PC-3 (cell line): ENCODE measurements around the gene TP53I11. TPM values are rescaled to one million over a fixed set of nuclear protein-coding genes. Genes with fewer than 3 reads are reported as not detected.

ENCODE experiments used
- ATAC-seq: fragments of 200-7000 bp; cut with Tn5 transposase; 2 replicates; pipeline ENCODE4 v1.9.1; 2020; ENCODE audit warnings: mild to moderate bottlenecking, moderate library complexity
- BruUV-seq: library from RNA; stranded (reverse); fragments of 400-500 nt; replicated peaks from 2 replicates; lab custom pipeline; 2021; lab: Mats Ljungman, UMichigan
- CTCF ChIA-PET: fragments of 300-600 bp; sonication (Branson Sonifier 250); formaldehyde crosslinking; loops from one replicate; lab custom pipeline; 2022; ENCODE audit warnings: antibody characterized with exemption; lab: Charles Lee
- POLR2A ChIA-PET: fragments of 300-600 bp; sonication (Branson Sonifier 250); formaldehyde crosslinking; loops from one replicate; lab custom pipeline; 2022; ENCODE audit warnings: antibody characterized with exemption; ENCODE audit not compliant: unreplicated experiment; lab: Charles Lee
- DNase-seq: peaks from one replicate; pipeline ENCODE4 v3.0.0-alpha.2; 2015
- H2AFZ ChIP-seq: fragments of 300-600 bp; sonication (generic); 2 replicates; pipeline ENCODE4 v1.6.0; 2016; ENCODE audit warnings: antibody characterized with exemption, low read length
- H3F3A ChIP-seq: fragments of 300-600 bp; sonication (generic); one replicate; pipeline ENCODE4 v1.6.0; 2017; ENCODE audit warnings: antibody characterized with exemption, low read length, control low read depth, mild to moderate bottlenecking; ENCODE audit not compliant: unreplicated experiment
- H3K27ac ChIP-seq: fragments of 300-600 bp; sonication (generic); 2 replicates; pipeline ENCODE4 v1.5.1; 2016; ENCODE audit warnings: mild to moderate bottlenecking, low read length
- H3K27me3 ChIP-seq: fragments of 300-600 bp; sonication (generic); 2 replicates; pipeline ENCODE4 v1.6.1; 2016; ENCODE audit warnings: low read length, mixed read lengths
- H3K36me3 ChIP-seq: fragments of 300-600 bp; sonication (generic); 2 replicates; pipeline ENCODE4 v1.6.1; 2016; ENCODE audit warnings: low read depth, mixed run types, low read length, mixed read lengths
- H3K4me1 ChIP-seq: fragments of 300-600 bp; sonication (generic); 2 replicates; pipeline ENCODE4 v1.5.1; 2016; ENCODE audit warnings: low read length; ENCODE audit not compliant: insufficient read depth
- H3K4me2 ChIP-seq: fragments of 300-600 bp; sonication (generic); 2 replicates; pipeline ENCODE4 v1.6.0; 2016; ENCODE audit warnings: low read length
- H3K4me3 ChIP-seq: fragments of 300-600 bp; sonication (generic); 2 replicates; pipeline ENCODE4 v1.5.1; 2016; ENCODE audit warnings: mild to moderate bottlenecking, low read length, mixed read lengths
- H3K79me2 ChIP-seq: fragments of 300-600 bp; sonication (generic); 2 replicates; pipeline ENCODE4 v1.6.1; 2017; ENCODE audit warnings: low read length, mixed read lengths
- H3K9ac ChIP-seq: fragments of 300-600 bp; sonication (generic); 2 replicates; pipeline ENCODE4 v1.6.0; 2016; ENCODE audit warnings: mild to moderate bottlenecking, low read length
- H3K9me2 ChIP-seq: fragments of 300-600 bp; sonication (generic); replicated peaks from 2 replicates; pipeline ENCODE4 v1.6.1; 2016; ENCODE audit warnings: mixed run types, low read length, mixed read lengths
- H3K9me3 ChIP-seq: fragments of 300-600 bp; sonication (generic); 2 replicates; pipeline ENCODE4 v1.6.1; 2016; ENCODE audit warnings: low read length, mixed read lengths
- H4K20me1 ChIP-seq: fragments of 300-600 bp; sonication (generic); 2 replicates; pipeline ENCODE4 v1.6.1; 2016; ENCODE audit warnings: low read length, mixed read lengths
- CTCF ChIP-seq: fragments of 300-600 bp; sonication (generic); conservative IDR thresholded peaks from 2 replicates; pipeline ENCODE4 v1.5.1; 2017; ENCODE audit warnings: antibody characterized with exemption, low read depth, mild to moderate bottlenecking, low read length
- EZH2 ChIP-seq: fragments of 300-600 bp; sonication (generic); IDR thresholded peaks from one replicate; pipeline ENCODE4 v1.6.1; 2017; ENCODE audit warnings: antibody characterized with exemption, mild to moderate bottlenecking, low read length; ENCODE audit not compliant: unreplicated experiment
- EZH2phosphoT487 ChIP-seq: fragments of 300-600 bp; sonication (generic); IDR thresholded peaks from 2 replicates; pipeline ENCODE4 v1.6.1; 2018; ENCODE audit warnings: mild to moderate bottlenecking, antibody characterized with exemption, low read length, borderline replicate concordance
- intact Hi-C: fragments of 100-400 bp; cut with micrococcal nuclease; formaldehyde crosslinking; loops from 2 replicates; pipeline ENCODE4 v1.9.0; 2023
- total RNA-seq: library from RNA; depleted of rRNA; stranded (reverse); fragments of >200 nt; gene quantifications from 2 replicates; pipeline ENCODE4 v1.2.3, GENCODE V29; 2014

TP53I11 gene
- total RNA-seq, 1 experiment from 2014 or later = 30.8 TPM

- Histone ChIP-seq H2AFZ (no peak overlapping the region), H3K36me3 (no peaks in the 10 kb centered on the region), H3K4me1 (peaks cover 12% of the 10 kb centered on the region), H3K9me2 (no peaks in the 10 kb centered on the region), H3K27me3 (no peaks in the 10 kb centered on the region), H4K20me1 (no peaks in the 10 kb centered on the region), H3F3A (no peaks in the 10 kb centered on the region), H3K4me2 (no peak overlapping the region), H3K9me3 (no peaks in the 10 kb centered on the region), H3K4me3 (no peak overlapping the region), H3K27ac (no peak overlapping the region), H3K79me2 (peaks cover 9% of the 10 kb centered on the region), H3K9ac (no peak overlapping the region)
- ATAC-seq (no peak), DNase-seq (no peak)
- no TSS peak for BruUV-seq
- TF ChIP-seq EZH2 (no peak), EZH2phosphoT487 (no peak), CTCF (no peak)
- CTCF ChIA-PET = interaction anchor here (0.8 kb wide), 1 partner anchor 28 kb away, joined by 3 read pairs; no protein-coding TSS in a partner anchor
- POLR2A ChIA-PET = no interaction called here
- intact Hi-C loops = no loop called here
Measured at GRCh38 chr11:44952082-44952481, 1.4 kb upstream of the TP53I11 start.

- H3K79me2 ChIP-seq = peaks cover 9% of the 10 kb centered on the region
- DNase-seq = no peak
- peak; percentile 12 for ATAC-seq
- no peaks in the 10 kb centered on the region for H4K20me1 ChIP-seq
- peaks cover 10% of the 10 kb centered on the region for H3K4me1 ChIP-seq
- BruUV-seq = no TSS peak
- TF ChIP-seq EZH2phosphoT487 (no peak), CTCF (no peak), EZH2 (no peak)
- peak overlapping the region; percentile 78 for H3K4me3 ChIP-seq
- H3K4me2 ChIP-seq = peak overlapping the region; percentile 90
- no peaks in the 10 kb centered on the region for H3K27me3 ChIP-seq
- H2AFZ ChIP-seq = peak overlapping the region; percentile 90
- H3F3A ChIP-seq = no peaks in the 10 kb centered on the region
- no peak overlapping the region for H3K27ac ChIP-seq
- CTCF ChIA-PET = no interaction called here
- no peaks in the 10 kb centered on the region for H3K9me3 ChIP-seq
- H3K9ac ChIP-seq = peak overlapping the region; percentile 40
- intact Hi-C loops = no loop called here
- H3K36me3 ChIP-seq = no peaks in the 10 kb centered on the region
- H3K9me2 ChIP-seq = no peaks in the 10 kb centered on the region
- POLR2A ChIA-PET = interaction anchor here (0.5 kb wide), 1 partner anchor 19 kb away, joined by 3 read pairs; no protein-coding TSS in a partner anchor
Measured at GRCh38 chr11:44950031-44950624, 555 bp downstream of the TP53I11 start.
